ENCODE measurements around the gene LETMD1. TPM values are rescaled to one million over a fixed set of nuclear protein-coding genes. Genes with fewer than 3 reads are reported as not detected.

LETMD1 gene
- total and polyA plus RNA-seq, 2 of the 13 experiments (the other 11 are each of a cell fraction or from before 2014, with no cell fraction given), result 43.3 to 87.7 TPM

DNA sequence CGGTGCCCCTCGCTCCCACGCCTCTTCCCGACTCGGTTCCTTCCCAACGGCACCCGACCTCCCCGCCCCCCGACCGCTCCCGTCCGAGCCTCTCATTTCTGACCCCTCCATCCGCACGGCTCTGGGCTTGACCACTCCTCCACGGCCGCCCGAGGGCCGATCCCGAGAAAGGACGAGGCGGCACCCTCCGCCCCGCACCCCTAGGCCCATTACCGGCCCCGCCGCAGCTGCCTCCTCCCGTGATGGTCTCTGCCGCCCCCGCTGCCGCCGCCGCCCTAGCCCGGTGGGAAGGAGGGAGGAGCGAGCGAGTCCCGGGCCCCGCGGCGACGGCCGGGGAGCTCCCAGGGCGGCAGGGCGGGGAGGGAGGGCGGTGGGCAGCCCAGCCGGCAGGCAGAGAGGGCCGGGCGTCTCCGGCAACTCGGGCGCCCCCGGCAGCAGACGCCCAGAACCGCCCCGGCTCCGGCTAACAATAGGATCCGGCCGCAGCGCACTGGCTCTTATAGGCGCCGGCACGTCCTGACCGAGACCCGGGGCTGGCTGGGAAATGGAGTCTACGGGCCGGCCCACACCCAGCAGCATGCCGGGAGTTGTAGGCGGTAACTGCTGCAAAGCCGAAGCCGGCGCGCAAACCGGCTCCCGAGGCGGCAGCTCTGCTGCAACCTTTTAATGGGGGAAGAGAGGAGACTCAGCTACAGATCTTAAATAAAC is 35.2 kb downstream of the LETMD1 start, which contains the start of gene CSRNP2 (continued):
- no peak for TF ChIP-seq FOXP1 (IDR thresholded peaks at IDR 0.05)
- TF ChIP-seq FOXP1 (CRISPR knock-in tag; IDR thresholded peaks at IDR 0.05), result no peak
- peak; percentile 88; the same call in 1 of the 2 replicates for TF ChIP-seq ZFP82 (CRISPR knock-in tag; IDR thresholded peaks at IDR 0.05; ENCODE audit: borderline replicate concordance)
- no peak for TF ChIP-seq AGO1 (IDR thresholded peaks at IDR 0.05; ENCODE audit: low read depth, low read length, poor library complexity, severe bottlenecking)
- no peak; the same call in 1 of the 2 replicates for TF ChIP-seq ZNF605 (CRISPR knock-in tag; IDR thresholded peaks at IDR 0.05)
- TF ChIP-seq, protein P1, sequence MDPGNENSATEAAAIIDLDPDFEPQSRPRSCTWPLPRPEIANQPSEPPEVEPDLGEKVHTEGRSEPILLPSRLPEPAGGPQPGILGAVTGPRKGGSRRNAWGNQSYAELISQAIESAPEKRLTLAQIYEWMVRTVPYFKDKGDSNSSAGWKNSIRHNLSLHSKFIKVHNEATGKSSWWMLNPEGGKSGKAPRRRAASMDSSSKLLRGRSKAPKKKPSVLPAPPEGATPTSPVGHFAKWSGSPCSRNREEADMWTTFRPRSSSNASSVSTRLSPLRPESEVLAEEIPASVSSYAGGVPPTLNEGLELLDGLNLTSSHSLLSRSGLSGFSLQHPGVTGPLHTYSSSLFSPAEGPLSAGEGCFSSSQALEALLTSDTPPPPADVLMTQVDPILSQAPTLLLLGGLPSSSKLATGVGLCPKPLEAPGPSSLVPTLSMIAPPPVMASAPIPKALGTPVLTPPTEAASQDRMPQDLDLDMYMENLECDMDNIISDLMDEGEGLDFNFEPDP (CRISPR knock-in tag; conservative IDR thresholded peaks at IDR 0.05), result no peak
- TF ChIP-seq ZNF333 (CRISPR knock-in tag; IDR thresholded peaks at IDR 0.05; ENCODE audit: borderline replicate concordance), result 0 out of 2 replicates have a peak, but pooled peaks have one; percentile 19
- TF ChIP-seq ZSCAN9 (CRISPR knock-in tag; IDR thresholded peaks at IDR 0.05; ENCODE audit: borderline replicate concordance), result no peak
- TF ChIP-seq ZBTB7A (CRISPR knock-in tag; IDR thresholded peaks at IDR 0.05), result no peak
- TF ChIP-seq ZNF12 (CRISPR knock-in tag; IDR thresholded peaks at IDR 0.05), result no peak
- TF ChIP-seq PRPF4 (IDR thresholded peaks at IDR 0.05; ENCODE audit: low read depth, low read length, poor library complexity, severe bottlenecking), result no peak
- TF ChIP-seq KDM5A (IDR thresholded peaks at IDR 0.05; ENCODE audit: borderline replicate concordance, low read length), result 0 out of 2 replicates have a peak, but pooled peaks have one; percentile 31
- no peak; the same call in 1 of the 2 replicates for TF ChIP-seq ZNF264 (CRISPR knock-in tag; IDR thresholded peaks at IDR 0.05)
- TF ChIP-seq ZNF841 (CRISPR knock-in tag; IDR thresholded peaks at IDR 0.05; ENCODE audit: borderline replicate concordance), result no peak
- TF ChIP-seq RXRB (CRISPR knock-in tag; IDR thresholded peaks at IDR 0.05; ENCODE audit: borderline replicate concordance), result peak; percentile 27; the same call in 1 of the 2 replicates
- peak; percentile 75; the same call in 1 of the 2 replicates for TF ChIP-seq MXD3 (CRISPR knock-in tag; IDR thresholded peaks at IDR 0.05)
- TF ChIP-seq ZNF362 (CRISPR knock-in tag; IDR thresholded peaks at IDR 0.05; ENCODE audit: borderline replicate concordance), result no peak
- TF ChIP-seq ZNF24 (IDR thresholded peaks at IDR 0.05), result no peak
- TF ChIP-seq ZNF839 (CRISPR knock-in tag; IDR thresholded peaks at IDR 0.05; ENCODE audit: borderline replicate concordance), result no peak; the same call in 1 of the 2 replicates
- no peak for TF ChIP-seq KLF11 (CRISPR knock-in tag; IDR thresholded peaks at IDR 0.05)
- TF ChIP-seq, protein P2, sequence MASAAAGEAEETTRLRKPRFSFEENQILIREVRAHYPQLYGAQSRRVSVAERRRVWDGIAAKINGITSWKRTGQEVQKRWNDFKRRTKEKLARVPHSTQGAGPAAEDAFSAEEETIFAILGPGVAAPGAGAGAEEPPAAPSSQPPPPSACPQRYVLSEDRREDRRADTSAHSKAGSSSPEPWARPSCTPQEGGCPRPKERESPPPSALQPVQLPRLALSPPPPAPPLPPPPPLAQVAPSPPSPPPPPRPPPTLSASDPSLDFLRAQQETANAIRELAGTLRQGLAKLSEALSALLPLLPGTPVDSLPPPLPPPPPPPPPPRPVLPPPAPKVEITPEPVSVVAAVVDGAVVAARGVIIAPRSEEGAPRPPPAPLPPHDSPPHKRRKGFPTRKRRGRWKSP (CRISPR knock-in tag; IDR thresholded peaks at IDR 0.05), result no peak
- 0 out of 2 replicates have a peak, but pooled peaks have one; percentile 15 for TF ChIP-seq MTA1 (CRISPR knock-in tag; IDR thresholded peaks at IDR 0.05; ENCODE audit: borderline replicate concordance)
- no peak for TF ChIP-seq NFE2L2 (IDR thresholded peaks at IDR 0.05; ENCODE audit: low read length)
- TF ChIP-seq HNF4A (CRISPR knock-in tag; IDR thresholded peaks at IDR 0.05), result no peak
- no peak; the same call in 1 of the 2 replicates for TF ChIP-seq ZNF782 (CRISPR knock-in tag; IDR thresholded peaks at IDR 0.05; ENCODE audit: borderline replicate concordance)
- no peak for TF ChIP-seq TCF12 (IDR thresholded peaks at IDR 0.05)
- no peak for TF ChIP-seq TCF12 (CRISPR knock-in tag; IDR thresholded peaks at IDR 0.05)
- no peak for TF ChIP-seq MTA3 (CRISPR knock-in tag; IDR thresholded peaks at IDR 0.05)
- 0 out of 2 replicates have a peak, but pooled peaks have one; percentile 63 for TF ChIP-seq ZNF34 (CRISPR knock-in tag; IDR thresholded peaks at IDR 0.05; ENCODE audit: borderline replicate concordance)
